GM19467 (cell line): ENCODE results near the gene FOXL2NB.
"Not testable (repeated sequence)": the region's sequence is repeated elsewhere in the genome, so short reads cannot be mapped to it uniquely, and the experiment has no call there.

Experiments used
- ATAC-seq: cut with Tn5 transposase; IDR thresholded peaks from one replicate; pipeline ENCODE4 v1.9.1; 2021; ENCODE audit warnings: mild to moderate bottlenecking, moderate library complexity; ENCODE audit not compliant: unreplicated experiment

Gene FOXL2NB

GRCh38 chr3:138946663-138947494, at the start of gene FOXL2NB, which contains the start of gene FOXL2:
TSS of gene FOXL2NB (plus strand) at chr3:138947217. CDS start at chr3:138947365, 148 bp downstream.
TSS of gene FOXL2 (minus strand) at chr3:138947137. CDS start at chr3:138946722, 415 bp downstream.
- ATAC-seq, result no peak

GRCh38 chr3:138898301-138898700, 48.7 kb upstream of the FOXL2NB start:
- ATAC-seq, result no peak

GRCh38 chr3:138898708-138899107, 48.3 kb upstream of the FOXL2NB start:
- no peak for ATAC-seq

GRCh38 chr3:138899351-138899991, 47.5 kb upstream of the FOXL2NB start:
- ATAC-seq, result no peak

- no peak for ATAC-seq
Observed at GRCh38 chr3:138901567-138901966, 45.5 kb upstream of the FOXL2NB start.

GRCh38 chr3:138902171-138902570, 44.8 kb upstream of the FOXL2NB start:
- no peak for ATAC-seq

GRCh38 chr3:138907539-138907938, 39.5 kb upstream of the FOXL2NB start:
- ATAC-seq, result no peak

GRCh38 chr3:138908846-138909245, 38.2 kb upstream of the FOXL2NB start:
- no peak for ATAC-seq

- ATAC-seq, result no peak
Observed at GRCh38 chr3:138909904-138910303, 37.1 kb upstream of the FOXL2NB start.

- no peak for ATAC-seq
Observed at GRCh38 chr3:138911621-138912020, 35.4 kb upstream of the FOXL2NB start.

- ATAC-seq, result no peak
Observed at GRCh38 chr3:138912237-138912636, 34.8 kb upstream of the FOXL2NB start.

- no peak for ATAC-seq
Observed at GRCh38 chr3:138913766-138914165, 33.3 kb upstream of the FOXL2NB start.

GRCh38 chr3:138914870-138915502, 32.0 kb upstream of the FOXL2NB start:
- peak; percentile 14 for ATAC-seq

- peak; percentile 78 for ATAC-seq
Observed at GRCh38 chr3:138915503-138916498, 31.2 kb upstream of the FOXL2NB start.

- ATAC-seq, result no peak
Observed at GRCh38 chr3:138916824-138917223, 30.2 kb upstream of the FOXL2NB start.

GRCh38 chr3:138919325-138919724, 27.7 kb upstream of the FOXL2NB start:
- ATAC-seq, result no peak

GRCh38 chr3:138921316-138922292, 25.4 kb upstream of the FOXL2NB start:
- no peak for ATAC-seq

GRCh38 chr3:138922400-138922799, 24.6 kb upstream of the FOXL2NB start:
- not testable (repeated sequence) for ATAC-seq

GRCh38 chr3:138923531-138923994, 23.5 kb upstream of the FOXL2NB start:
- ATAC-seq, result peak; percentile 77
